Natural killer cell (primary cell): ENCODE data around the gene FRS3. TPM values are rescaled to one million over a fixed set of nuclear protein-coding genes. Genes with fewer than 3 reads are reported as not detected.

Source experiments
- ATAC-seq, 3 donors: fragments of 150-1000 bp in 2 of 3; fragments of 200-7000 bp in 1 of 3; cut with Tn5 transposase; 1 replicate in 1 of 3; 2 replicates in 2 of 3; pipeline ENCODE4 v1.10.0; 2021; ENCODE audit warnings: mild to moderate bottlenecking in 2 of 3, moderate library complexity in 2 of 3
- DNase-seq, 2 donors: peaks; one replicate each; pipeline versions ENCODE4 v3.0.0 to v3.0.0-alpha.2; 2013 to 2021; ENCODE audit warnings: mixed read lengths in 1 of 2
- H3K27ac ChIP-seq: one replicate; pipeline ENCODE4 v1.5.1; 2013; ENCODE audit warnings: mild to moderate bottlenecking, low read length
- H3K27me3 ChIP-seq: one replicate; pipeline ENCODE4 v1.6.1; 2013; ENCODE audit warnings: low read length; ENCODE audit not compliant: control insufficient read depth, insufficient read depth
- H3K36me3 ChIP-seq: one replicate; pipeline ENCODE4 v1.6.1; 2013; ENCODE audit warnings: low read length; ENCODE audit not compliant: control insufficient read depth, insufficient read depth
- H3K4me1 ChIP-seq: one replicate; pipeline ENCODE4 v1.6.1; 2013; ENCODE audit warnings: low read length; ENCODE audit not compliant: control insufficient read depth, insufficient read depth
- H3K4me3 ChIP-seq: one replicate; pipeline ENCODE4 v1.5.1; 2013; ENCODE audit warnings: low read length
- H3K9me3 ChIP-seq: one replicate; pipeline ENCODE4 v1.6.1; 2013; ENCODE audit warnings: low read length; ENCODE audit not compliant: control insufficient read depth, insufficient read depth
- H3K27ac Mint-ChIP-seq, 2 donors: one replicate each; pipeline ENCODE4 v1.8.0; 2022; ENCODE audit warnings: mild to moderate bottlenecking in 2 of 2, mixed read lengths in 2 of 2, moderate library complexity in 1 of 2
- H3K27me3 Mint-ChIP-seq, 2 donors: one replicate each; pipeline ENCODE4 v1.8.0; 2022; ENCODE audit warnings: low read depth in 2 of 2, mixed read lengths in 2 of 2
- H3K36me3 Mint-ChIP-seq: one replicate; pipeline ENCODE4 v1.8.0; 2022; ENCODE audit warnings: mixed read lengths
- H3K4me1 Mint-ChIP-seq, 2 donors: one replicate each; pipeline ENCODE4 v1.8.0; 2022; ENCODE audit warnings: mixed read lengths in 2 of 2
- H3K4me3 Mint-ChIP-seq: one replicate; pipeline ENCODE4 v1.8.0; 2022; ENCODE audit warnings: mild to moderate bottlenecking, moderate library complexity, mixed read lengths
- H3K9me3 Mint-ChIP-seq, 2 donors: one replicate each; pipeline ENCODE4 v1.8.0; 2022; ENCODE audit warnings: mixed read lengths in 2 of 2
- WGBS: methylation state at CpG from one replicate; pipeline ENCODE4 v1.1.7; 2013; ENCODE audit warnings: missing lambda C conversion rate; ENCODE audit not compliant: insufficient coverage; 5-methylcytosine and 5-hydroxymethylcytosine counted together
- intact Hi-C: fragments of 100-400 bp; cut with micrococcal nuclease; formaldehyde crosslinking; loops from one replicate; pipeline ENCODE4 v1.14.2; 2022
- total RNA-seq, 4 donors: library from RNA; stranded (reverse); fragments of 120-200 nt in 1 of 4; gene quantifications; one replicate each; pipeline versions ENCODE4 v1.2.3 to v1.2.4, GENCODE V29; 2013 to 2022
- TF ChIP-seq, protein P1 (sequence below): fragments of 200-600 bp; IDR thresholded peaks from one replicate; pipeline ENCODE4 v1.8.0; 2022; ENCODE audit warnings: antibody characterized with exemption

Gene FRS3
- total RNA-seq, 3 donors from 2014 or later (not counting 1 experiment from before 2014, with no cell fraction given), result 4.5 to 5.7 (median 5.4) TPM

DNA sequence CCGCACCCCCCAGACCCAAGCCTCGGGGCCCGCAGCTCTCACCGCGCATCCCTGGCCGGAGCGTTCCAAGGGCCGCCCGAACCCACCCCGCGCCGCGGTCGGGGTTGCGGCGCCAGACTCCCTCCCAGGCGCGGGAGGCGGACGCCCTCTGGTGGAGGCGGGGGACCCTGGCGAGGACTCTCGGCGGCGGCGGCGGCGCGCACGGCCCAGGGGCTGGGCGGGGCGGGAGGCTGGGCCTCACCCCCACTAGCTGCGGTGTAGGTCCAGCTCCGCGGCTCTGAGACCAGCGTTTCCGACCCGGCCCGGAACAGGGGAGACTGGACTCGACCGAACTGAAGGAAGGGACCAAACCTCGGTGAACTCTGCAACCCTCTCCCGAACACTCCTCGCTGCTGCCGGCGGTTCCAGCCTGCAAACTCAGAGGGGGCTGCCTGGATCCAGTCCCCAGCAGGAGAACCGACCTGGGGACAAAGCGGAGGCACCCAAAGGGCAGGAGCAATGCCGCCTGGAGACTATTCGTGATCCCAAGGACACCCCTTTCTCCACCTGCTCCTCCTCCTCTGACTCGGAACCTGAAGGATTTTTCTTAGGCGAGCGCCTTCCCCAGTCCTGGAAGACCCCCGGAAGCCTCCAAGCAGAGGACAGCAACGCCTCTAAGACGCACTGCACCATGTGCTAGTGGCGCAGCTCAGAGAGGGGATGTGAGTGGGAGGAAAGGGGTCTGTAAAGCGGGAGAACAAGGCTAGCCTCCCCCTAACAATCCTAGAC is 6.9 kb upstream of the FRS3 start:
- under 1% methylated on average over 58 of the region's 58 CpGs for WGBS
- Mint-ChIP-seq H3K4me1 (peaks cover 0 to 25% of the 10 kb centered on the region in 2 donors), H3K36me3 (peaks cover 8% of the 10 kb centered on the region), H3K27me3 (no peaks in the 10 kb centered on the region), H3K27ac (peak overlapping the region; percentile 92 to 96), H3K9me3 (no peaks in the 10 kb centered on the region), H3K4me3 (peak overlapping the region; percentile 94)
- Histone ChIP-seq H3K4me1 (peaks cover 30% of the 10 kb centered on the region), H3K9me3 (no peaks in the 10 kb centered on the region), H3K4me3 (peak overlapping the region; percentile 86), H3K36me3 (peaks cover 21% of the 10 kb centered on the region), H3K27ac (peak overlapping the region; percentile 92), H3K27me3 (no peaks in the 10 kb centered on the region)
- DNase-seq (peak; percentile 87 to 91), ATAC-seq (peak; percentile 74 to 86 (median 77))
- intact Hi-C loops, result loop anchor here (1.0 to 10.0 kb wide), 5 partner anchors 52 to 758 kb away; partner anchors contain the start of genes BYSL, MED20, MRPS10 and TFEB
- TF ChIP-seq, protein P1, sequence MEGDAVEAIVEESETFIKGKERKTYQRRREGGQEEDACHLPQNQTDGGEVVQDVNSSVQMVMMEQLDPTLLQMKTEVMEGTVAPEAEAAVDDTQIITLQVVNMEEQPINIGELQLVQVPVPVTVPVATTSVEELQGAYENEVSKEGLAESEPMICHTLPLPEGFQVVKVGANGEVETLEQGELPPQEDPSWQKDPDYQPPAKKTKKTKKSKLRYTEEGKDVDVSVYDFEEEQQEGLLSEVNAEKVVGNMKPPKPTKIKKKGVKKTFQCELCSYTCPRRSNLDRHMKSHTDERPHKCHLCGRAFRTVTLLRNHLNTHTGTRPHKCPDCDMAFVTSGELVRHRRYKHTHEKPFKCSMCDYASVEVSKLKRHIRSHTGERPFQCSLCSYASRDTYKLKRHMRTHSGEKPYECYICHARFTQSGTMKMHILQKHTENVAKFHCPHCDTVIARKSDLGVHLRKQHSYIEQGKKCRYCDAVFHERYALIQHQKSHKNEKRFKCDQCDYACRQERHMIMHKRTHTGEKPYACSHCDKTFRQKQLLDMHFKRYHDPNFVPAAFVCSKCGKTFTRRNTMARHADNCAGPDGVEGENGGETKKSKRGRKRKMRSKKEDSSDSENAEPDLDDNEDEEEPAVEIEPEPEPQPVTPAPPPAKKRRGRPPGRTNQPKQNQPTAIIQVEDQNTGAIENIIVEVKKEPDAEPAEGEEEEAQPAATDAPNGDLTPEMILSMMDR, result peak; percentile 69

- H3K4me3 Mint-ChIP-seq, result peak overlapping the region; percentile 81
- H3K27me3 Mint-ChIP-seq, result peaks cover 0 to 3% of the 10 kb centered on the region in 2 donors
- WGBS, result 38% methylated on average over 25 of the region's 29 CpGs
- Histone ChIP-seq H3K27ac (no peak overlapping the region), H3K4me3 (no peak overlapping the region), H3K9me3 (no peaks in the 10 kb centered on the region), H3K36me3 (peaks cover 16% of the 10 kb centered on the region), H3K27me3 (no peaks in the 10 kb centered on the region), H3K4me1 (peaks cover 37% of the 10 kb centered on the region)
- no peak for DNase-seq
- ATAC-seq, result no peak
- H3K36me3 Mint-ChIP-seq, result peaks cover 8% of the 10 kb centered on the region
- H3K27ac Mint-ChIP-seq, result peak overlapping the region in 1 of 2 donors; percentile 96
- H3K9me3 Mint-ChIP-seq, result no peaks in the 10 kb centered on the region
- TF ChIP-seq, protein P1, result no peak
- H3K4me1 Mint-ChIP-seq, result peaks cover 0 to 31% of the 10 kb centered on the region in 2 donors
- intact Hi-C loops, result loop anchor here (2.0 to 10.0 kb wide), 3 partner anchors 51 to 759 kb away; partner anchors contain the start of genes MRPS10 and TFEB
Observed at GRCh38 chr6:41785689-41786450, 6.2 kb upstream of the FRS3 start.

DNA sequence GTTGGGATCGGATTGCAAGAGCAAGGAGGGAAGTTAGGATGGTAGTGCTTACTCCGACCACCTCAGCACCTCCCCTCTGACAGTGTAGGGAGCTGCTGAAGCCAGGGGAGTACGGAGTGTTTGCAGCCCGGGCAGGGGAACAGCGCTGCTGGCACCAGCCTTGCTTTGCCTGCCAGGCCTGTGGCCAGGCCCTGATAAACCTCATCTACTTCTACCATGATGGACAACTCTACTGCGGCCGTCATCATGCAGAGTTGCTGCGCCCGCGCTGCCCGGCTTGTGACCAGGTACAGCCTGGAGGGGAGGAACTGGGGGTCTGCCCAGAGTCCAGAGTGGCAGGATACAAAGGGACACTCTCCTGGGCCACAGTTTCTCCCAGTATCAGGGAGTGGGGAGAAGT is 5.6 kb upstream of the FRS3 start:
- Histone ChIP-seq H3K9me3 (no peaks in the 10 kb centered on the region), H3K27me3 (no peaks in the 10 kb centered on the region), H3K4me3 (no peak overlapping the region), H3K27ac (no peak overlapping the region), H3K36me3 (peaks cover 10% of the 10 kb centered on the region), H3K4me1 (peaks cover 40% of the 10 kb centered on the region)
- no peak for DNase-seq
- ATAC-seq, result no peak
- intact Hi-C loops, result loop anchor here (10.0 kb wide), 1 partner anchor 760 kb away; no protein-coding TSS in a partner anchor
- H3K27me3 Mint-ChIP-seq, result peaks cover 0 to 3% of the 10 kb centered on the region in 2 donors
- H3K4me3 Mint-ChIP-seq, result peak overlapping the region; percentile 81
- TF ChIP-seq, protein P1, result no peak
- H3K4me1 Mint-ChIP-seq, result peaks cover 0 to 32% of the 10 kb centered on the region in 2 donors
- no peaks in the 10 kb centered on the region for H3K9me3 Mint-ChIP-seq
- peaks cover 7% of the 10 kb centered on the region for H3K36me3 Mint-ChIP-seq
- over 99% methylated on average over 11 of the region's 11 CpGs for WGBS
- no peak overlapping the region for H3K27ac Mint-ChIP-seq
